B cell (primary cell): ENCODE measurements around the gene KIF17.

Experiments used
- CTCF ChIP-seq: fragments of 200-600 bp; IDR thresholded peaks from one replicate; pipeline ENCODE4 v1.8.0; 2022; ENCODE audit warnings: antibody characterized with exemption, mild to moderate bottlenecking
- EZH2 ChIP-seq: IDR thresholded peaks from 2 replicates; pipeline ENCODE4 v1.6.1; 2012; ENCODE audit warnings: borderline replicate concordance, low read depth, mild to moderate bottlenecking, moderate library complexity, low read length; ENCODE audit not compliant: insufficient read depth, poor library complexity, severe bottlenecking

DNA sequence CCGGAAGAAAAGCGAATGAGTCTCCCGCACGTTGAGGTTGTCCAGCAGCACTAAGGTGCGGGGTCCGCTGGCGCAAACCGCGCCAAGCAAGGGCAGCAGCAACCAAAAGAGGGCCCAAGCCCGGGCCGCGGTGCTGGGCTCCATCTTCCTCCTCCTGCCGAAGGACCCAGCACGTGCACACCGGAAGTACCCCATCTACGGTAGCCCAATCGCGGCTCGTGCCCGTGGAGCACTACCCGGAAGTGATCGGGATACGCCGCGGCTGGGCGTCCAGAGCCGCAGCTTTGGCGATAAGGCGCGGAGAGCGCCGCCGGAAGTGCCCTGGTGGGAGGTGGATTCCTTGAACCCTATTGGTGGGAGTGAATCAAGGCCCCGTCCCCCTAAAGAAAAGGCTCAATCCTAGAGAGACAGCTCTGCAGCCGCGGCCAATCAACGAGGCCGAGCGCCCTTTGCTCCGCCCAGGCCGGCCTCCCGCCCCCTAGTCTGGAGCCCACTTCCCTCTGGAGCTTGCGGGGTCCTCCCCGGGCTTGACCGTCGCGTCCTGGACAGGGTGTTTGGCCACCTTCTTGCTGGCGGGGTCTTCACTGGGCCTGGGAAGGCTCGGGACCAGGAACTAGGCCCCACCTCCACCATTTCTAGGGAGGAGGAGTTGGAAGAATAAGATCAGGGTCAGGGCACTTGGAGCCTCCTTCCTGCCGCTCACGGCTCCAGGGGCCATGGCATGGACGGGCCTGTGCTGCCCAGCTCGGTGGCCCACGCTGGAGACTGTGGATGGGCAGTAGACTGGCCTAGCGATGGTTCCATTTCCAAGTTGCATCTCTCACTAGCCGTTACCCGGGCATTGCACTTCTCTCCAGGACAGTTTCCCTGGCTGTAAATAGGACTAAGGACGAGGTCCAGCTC lies 56.3 kb downstream of the KIF17 start, which contains the start of gene DDOST:
- TF ChIP-seq CTCF (peak; percentile 46), EZH2 (no peak)
